ENCODE data around the gene TGFBR3.

DNA sequence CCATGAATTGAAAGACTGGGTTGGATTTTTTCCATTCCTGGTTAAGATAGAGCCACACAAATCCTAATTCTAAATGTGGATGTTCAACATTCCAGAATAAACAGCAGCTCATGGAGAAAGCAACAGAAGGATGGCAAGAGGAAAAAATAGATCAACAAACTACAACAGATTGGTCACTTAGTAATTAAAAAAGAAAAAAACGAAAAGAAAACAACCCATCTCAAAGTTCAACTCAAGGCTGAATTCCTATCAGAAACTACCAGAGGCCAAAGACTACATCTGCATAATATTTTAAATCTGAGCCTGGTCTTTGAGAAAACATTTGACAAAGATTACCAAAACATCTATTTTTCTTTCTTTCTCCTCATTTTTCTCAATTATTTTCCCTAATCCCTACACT lies 69.9 kb downstream of the TGFBR3 start:
- TF ChIP-seq CTCF (IDR thresholded peaks at IDR 0.05; ENCODE audit: insufficient read depth, low read length, poor library complexity, severe bottlenecking): no peak
- no peak for TF ChIP-seq EZH2phosphoT487 (conservative IDR thresholded peaks at IDR 0.05; ENCODE audit: low read length)
